Stimulated activated memory B cell treated with anti-CD40 and anti-IgM and Interleukin-4, amounts not matched to agents 10 μg/mL and 1 μg/mL and 100 μg/mL, for 72 hours (primary cell): ENCODE measurements around the gene TMEM135.

Experiments
- ATAC-seq: fragments of 150-1000 bp; cut with Tn5 transposase; 2 replicates; pipeline ENCODE4 v1.10.0; 2021
- H3K27ac Mint-ChIP-seq: one replicate; pipeline ENCODE4 v1.8.0; 2022; ENCODE audit warnings: mild to moderate bottlenecking, mixed read lengths
- H3K27me3 Mint-ChIP-seq: one replicate; pipeline ENCODE4 v1.8.0; 2022; ENCODE audit warnings: mixed read lengths
- H3K36me3 Mint-ChIP-seq: one replicate; pipeline ENCODE4 v1.8.0; 2022; ENCODE audit warnings: mixed read lengths
- H3K4me1 Mint-ChIP-seq: one replicate; pipeline ENCODE4 v1.8.0; 2022; ENCODE audit warnings: mixed read lengths
- H3K4me3 Mint-ChIP-seq: one replicate; pipeline ENCODE4 v1.8.0; 2022; ENCODE audit warnings: mild to moderate bottlenecking, moderate library complexity, mixed read lengths
- H3K9me3 Mint-ChIP-seq: one replicate; pipeline ENCODE4 v1.8.0; 2022; ENCODE audit warnings: mixed read lengths

TMEM135 gene

DNA sequence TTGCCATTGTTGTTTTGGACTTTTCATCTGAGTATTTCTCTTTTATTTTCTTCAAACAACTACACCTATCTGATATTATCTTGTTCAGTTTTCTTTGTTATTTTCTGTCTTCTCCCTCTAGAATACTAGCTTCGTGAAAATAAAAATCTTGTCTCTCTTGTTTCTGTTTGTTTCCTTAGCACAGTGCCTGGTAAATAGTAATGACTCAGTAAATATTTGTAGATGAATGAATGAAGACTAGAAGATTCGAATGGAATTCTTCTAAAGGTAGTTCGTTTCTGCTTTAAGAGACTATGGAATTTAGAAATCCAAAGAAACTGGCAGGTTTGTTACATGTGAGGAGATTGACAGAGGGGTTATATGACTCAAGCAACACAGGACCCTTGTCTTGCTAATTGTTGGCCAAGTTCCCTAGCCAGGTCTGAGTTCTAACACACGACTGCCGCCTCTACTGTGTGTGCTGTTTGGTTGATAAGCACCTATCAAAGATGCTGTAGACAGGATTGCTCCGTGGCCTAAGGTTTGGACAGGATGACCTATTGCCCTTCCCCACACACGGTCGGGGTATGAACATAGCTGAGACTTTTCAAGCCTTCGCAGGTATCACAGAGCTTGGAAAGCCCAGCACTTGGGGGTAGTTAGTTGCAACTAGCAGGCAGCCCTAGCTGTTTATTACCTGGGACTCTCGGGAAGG is 831 bp upstream of the TMEM135 start:
- Mint-ChIP-seq H3K4me3 (peak overlapping the region; percentile 94), H3K27ac (peak overlapping the region; percentile 82), H3K27me3 (no peaks in the 10 kb centered on the region), H3K4me1 (peaks cover 46% of the 10 kb centered on the region), H3K9me3 (no peaks in the 10 kb centered on the region), H3K36me3 (peaks cover 14% of the 10 kb centered on the region)
- ATAC-seq: peak; percentile 27

DNA sequence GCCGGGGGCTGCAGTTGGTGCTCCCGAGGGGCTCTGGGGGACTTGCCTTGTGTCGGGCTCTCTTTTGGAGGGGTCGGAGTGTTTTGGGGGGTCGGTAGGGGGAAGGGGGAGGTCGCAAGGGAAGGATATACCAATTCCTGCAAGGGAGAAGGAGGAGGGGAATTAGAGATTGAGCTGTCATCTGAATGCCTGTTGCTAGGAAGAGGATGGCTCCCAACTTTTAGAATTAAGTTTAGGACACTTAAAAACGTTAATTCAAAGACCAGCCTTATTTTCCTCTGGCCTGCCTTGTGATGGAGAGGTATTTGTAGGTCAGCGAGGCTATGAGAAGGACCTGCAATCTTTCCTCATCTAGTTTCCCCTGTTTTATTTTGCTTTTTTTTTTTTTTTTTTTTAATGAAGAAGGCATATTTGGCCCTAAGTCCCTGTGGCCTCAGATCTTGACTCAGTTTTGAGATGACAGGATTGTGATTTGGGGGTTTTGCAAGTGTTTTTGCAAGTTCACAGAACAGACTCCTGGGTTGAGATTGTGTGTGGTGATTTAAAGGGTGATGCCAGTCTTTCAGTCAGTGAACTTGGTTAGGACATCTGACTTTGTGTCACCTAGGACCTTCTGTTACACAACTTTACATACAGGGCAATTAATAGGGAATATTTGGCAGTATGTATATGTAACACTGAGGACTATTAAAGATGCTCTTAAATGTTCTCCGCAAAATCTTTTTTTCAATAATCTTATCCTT is 672 bp downstream of the TMEM135 start:
- ATAC-seq: no peak
- Mint-ChIP-seq H3K27ac (peak overlapping the region; percentile 82), H3K9me3 (no peaks in the 10 kb centered on the region), H3K27me3 (no peaks in the 10 kb centered on the region), H3K4me1 (peaks cover 52% of the 10 kb centered on the region), H3K4me3 (peak overlapping the region; percentile 94), H3K36me3 (peaks cover 25% of the 10 kb centered on the region)

DNA sequence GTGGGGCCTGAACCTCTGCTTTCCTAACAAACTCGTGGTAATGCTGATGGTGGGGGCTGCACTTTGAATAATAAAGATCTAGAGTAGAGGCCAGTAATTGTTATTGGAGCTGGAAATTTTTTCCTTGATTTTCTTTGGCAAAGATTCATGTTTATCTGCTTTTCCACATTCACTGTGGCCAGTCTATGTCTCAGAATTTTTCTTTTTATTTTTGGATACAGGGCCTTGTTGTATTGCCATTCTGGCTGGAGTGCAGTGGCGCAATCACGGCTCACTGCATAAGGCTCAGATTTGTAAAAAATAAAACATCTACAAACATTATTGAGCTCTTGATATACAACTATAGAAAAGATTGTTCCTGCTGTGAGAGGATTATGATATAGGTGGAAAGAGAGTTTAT is 1.6 kb downstream of the TMEM135 start:
- H3K27me3 Mint-ChIP-seq: no peaks in the 10 kb centered on the region
- H3K9me3 Mint-ChIP-seq: no peaks in the 10 kb centered on the region
- peaks cover 52% of the 10 kb centered on the region for H3K4me1 Mint-ChIP-seq
- no peak overlapping the region for H3K4me3 Mint-ChIP-seq
- no peak for ATAC-seq
- H3K36me3 Mint-ChIP-seq: peaks cover 31% of the 10 kb centered on the region
- H3K27ac Mint-ChIP-seq: no peak overlapping the region

DNA sequence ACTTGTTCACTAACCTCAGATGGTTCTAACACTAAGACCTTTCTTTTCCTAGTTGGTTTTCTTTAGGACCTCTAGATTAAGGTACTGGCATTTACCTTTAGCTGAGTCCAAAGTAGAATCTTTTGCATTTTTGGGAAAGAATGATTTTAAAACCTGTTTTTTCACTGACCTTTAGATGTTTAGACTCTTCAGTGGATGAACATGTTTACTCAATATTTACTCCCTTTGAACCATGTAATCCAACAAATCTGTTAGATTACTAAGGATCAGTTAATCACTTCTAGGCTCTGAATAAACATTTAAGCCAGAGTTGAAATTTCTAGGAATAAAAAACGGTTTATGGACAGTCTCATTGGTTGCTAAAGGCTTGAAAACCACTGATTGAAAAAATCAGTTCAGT is 6.2 kb downstream of the TMEM135 start:
- peaks cover 47% of the 10 kb centered on the region for H3K36me3 Mint-ChIP-seq
- no peak overlapping the region for H3K27ac Mint-ChIP-seq
- peaks cover 35% of the 10 kb centered on the region for H3K4me1 Mint-ChIP-seq
- no peaks in the 10 kb centered on the region for H3K27me3 Mint-ChIP-seq
- no peak for ATAC-seq
- H3K9me3 Mint-ChIP-seq: no peaks in the 10 kb centered on the region
- H3K4me3 Mint-ChIP-seq: no peak overlapping the region

DNA sequence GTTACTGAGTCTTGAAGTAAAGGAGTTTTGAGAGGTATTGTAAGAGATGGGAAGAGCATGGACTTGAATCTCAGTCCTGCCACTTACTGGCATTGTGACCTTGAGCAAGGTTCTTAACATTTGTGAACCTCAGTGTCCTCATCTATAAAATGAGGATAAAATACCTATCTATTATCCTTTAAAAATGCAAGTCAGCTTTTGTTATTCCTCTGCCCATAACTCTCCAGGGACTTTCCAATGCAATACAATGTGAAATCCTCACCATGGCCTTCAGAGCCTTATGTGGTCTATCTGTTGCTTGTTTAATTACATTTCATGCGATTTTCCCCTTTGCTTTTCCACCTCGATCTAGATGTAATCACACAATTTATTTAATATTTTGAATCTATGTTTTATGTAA is 9.1 kb downstream of the TMEM135 start:
- peaks cover 6% of the 10 kb centered on the region for H3K4me1 Mint-ChIP-seq
- ATAC-seq: no peak
- H3K4me3 Mint-ChIP-seq: no peak overlapping the region
- no peaks in the 10 kb centered on the region for H3K27me3 Mint-ChIP-seq
- peaks cover 33% of the 10 kb centered on the region for H3K36me3 Mint-ChIP-seq
- no peak overlapping the region for H3K27ac Mint-ChIP-seq
- H3K9me3 Mint-ChIP-seq: no peaks in the 10 kb centered on the region

DNA sequence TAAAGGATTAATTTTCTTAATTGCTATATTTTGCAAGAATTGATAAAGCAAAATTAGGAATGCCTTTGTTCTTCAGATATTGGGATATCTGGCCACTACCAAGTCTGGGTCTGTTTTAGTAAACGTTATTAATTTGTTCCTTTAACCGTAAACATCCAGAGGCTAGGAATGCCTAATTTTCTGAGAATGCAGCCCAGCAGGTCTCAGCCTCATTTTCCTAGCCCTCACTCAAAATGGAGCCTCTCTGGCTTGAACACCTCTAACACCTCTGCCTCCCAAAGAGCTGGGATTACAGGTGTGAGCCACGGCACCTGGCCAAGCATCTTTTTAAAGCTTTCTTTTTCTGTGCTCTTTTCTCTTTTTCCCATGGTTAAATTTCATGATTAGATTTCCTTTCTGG is 18.4 kb downstream of the TMEM135 start:
- H3K36me3 Mint-ChIP-seq: no peaks in the 10 kb centered on the region
- no peak overlapping the region for H3K4me3 Mint-ChIP-seq
- no peaks in the 10 kb centered on the region for H3K9me3 Mint-ChIP-seq
- no peak for ATAC-seq
- no peaks in the 10 kb centered on the region for H3K27me3 Mint-ChIP-seq
- H3K4me1 Mint-ChIP-seq: peaks cover 11% of the 10 kb centered on the region
- no peak overlapping the region for H3K27ac Mint-ChIP-seq

DNA sequence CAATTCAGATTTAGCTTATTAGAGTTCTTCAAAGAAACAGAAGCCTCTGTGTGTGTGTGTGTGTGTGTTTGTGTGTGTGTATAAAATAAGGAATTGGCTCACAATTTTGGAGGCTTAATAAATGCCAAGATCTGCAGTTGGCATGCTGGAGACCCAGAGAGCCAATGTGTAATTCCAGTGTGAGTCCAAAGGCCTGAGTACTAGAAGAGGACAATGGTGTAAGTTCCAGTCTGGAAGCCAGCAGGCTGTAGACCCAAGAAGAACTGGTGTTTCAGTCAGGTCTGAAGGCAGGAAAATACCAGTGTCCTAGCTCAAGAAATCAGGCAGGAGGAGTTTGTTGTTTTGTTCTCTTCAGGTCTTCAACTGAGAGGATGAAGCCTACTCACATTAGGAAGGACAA is 20.0 kb downstream of the TMEM135 start:
- Mint-ChIP-seq H3K4me1 (peaks cover 11% of the 10 kb centered on the region), H3K4me3 (no peak overlapping the region), H3K27ac (no peak overlapping the region), H3K27me3 (no peaks in the 10 kb centered on the region), H3K9me3 (no peaks in the 10 kb centered on the region), H3K36me3 (peaks cover 8% of the 10 kb centered on the region)
- no peak for ATAC-seq

DNA sequence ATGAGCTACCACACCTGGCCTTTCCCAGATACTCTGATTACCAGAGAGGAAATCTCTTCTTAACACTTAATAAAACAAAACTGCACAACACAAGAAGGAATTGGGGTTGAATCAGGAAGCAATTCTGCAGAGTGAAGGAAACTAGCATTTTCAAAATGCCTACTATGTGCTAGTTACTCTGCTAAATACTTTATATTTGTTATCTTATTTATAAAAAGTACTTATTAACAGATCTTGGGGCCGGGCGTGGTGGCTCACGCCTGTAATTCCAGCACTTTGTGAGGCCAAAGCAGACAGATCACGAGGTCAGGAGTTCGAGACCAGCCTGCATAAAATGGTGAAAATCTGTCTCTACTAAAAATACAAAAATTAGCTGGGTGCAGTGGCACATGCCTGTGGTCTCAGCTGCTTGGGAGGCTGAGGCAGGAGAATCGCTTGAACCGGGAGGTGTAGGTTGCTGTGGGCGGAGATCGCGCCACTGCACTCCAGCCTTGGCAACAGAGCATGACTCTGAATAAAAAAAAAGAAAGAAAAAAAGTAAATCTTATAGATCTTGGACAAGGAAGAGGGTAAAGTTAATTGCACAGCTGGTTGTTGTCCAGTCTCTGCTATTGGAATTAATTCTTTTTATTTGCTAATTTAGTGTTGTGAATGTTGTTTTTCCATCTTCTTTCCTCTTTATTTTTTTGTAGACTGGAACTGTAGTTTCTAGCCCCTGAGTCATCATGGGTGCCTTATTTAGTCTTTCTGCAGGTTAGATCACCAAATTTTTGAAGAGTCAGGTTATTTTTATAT is 22.1 kb downstream of the TMEM135 start:
- no peak for ATAC-seq
- no peak overlapping the region for H3K4me3 Mint-ChIP-seq
- no peaks in the 10 kb centered on the region for H3K27me3 Mint-ChIP-seq
- peaks cover 23% of the 10 kb centered on the region for H3K4me1 Mint-ChIP-seq
- H3K36me3 Mint-ChIP-seq: peaks cover 8% of the 10 kb centered on the region
- H3K9me3 Mint-ChIP-seq: no peaks in the 10 kb centered on the region
- no peak overlapping the region for H3K27ac Mint-ChIP-seq

DNA sequence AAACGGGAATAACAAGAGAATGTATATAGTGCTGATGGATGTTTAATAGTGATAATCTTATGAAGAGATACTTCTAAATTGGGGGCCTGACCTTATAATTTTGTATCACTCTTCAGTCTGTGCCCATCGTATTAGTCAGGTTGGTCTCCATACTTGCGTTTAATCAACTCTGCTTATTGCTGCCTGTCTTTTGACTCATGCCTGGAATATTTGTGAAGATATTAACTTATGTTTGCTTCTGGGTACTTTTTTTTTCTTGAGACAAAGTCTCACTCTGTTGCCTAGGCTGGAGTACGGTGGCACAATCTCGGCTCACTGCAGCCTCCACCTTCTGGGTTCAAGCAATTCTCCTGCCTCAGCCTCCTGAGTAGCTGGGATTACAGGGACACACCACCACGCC is 24.0 kb downstream of the TMEM135 start:
- no peaks in the 10 kb centered on the region for H3K9me3 Mint-ChIP-seq
- H3K27ac Mint-ChIP-seq: no peak overlapping the region
- H3K36me3 Mint-ChIP-seq: peaks cover 8% of the 10 kb centered on the region
- ATAC-seq: no peak
- no peaks in the 10 kb centered on the region for H3K27me3 Mint-ChIP-seq
- no peak overlapping the region for H3K4me3 Mint-ChIP-seq
- peaks cover 37% of the 10 kb centered on the region for H3K4me1 Mint-ChIP-seq

DNA sequence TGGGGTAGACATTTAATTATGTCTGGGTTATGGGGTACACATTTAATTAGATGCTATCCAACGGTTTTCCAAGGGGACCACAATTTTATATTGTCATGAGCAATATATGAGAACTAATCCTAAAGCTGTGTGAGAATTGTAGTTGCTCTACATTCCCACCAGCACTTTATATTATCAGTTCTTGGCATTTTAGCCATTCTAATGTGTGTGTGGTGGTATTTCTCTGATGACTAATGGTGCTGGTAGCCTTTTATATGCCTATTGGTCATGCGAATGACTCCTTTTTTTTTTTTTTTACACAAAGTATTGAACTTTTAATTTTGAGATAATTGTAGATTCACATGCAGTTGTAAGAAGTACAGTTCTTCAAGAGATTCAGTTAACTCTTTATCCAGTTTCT is 26.2 kb downstream of the TMEM135 start:
- Mint-ChIP-seq H3K27ac (no peak overlapping the region), H3K4me1 (peaks cover 37% of the 10 kb centered on the region), H3K27me3 (no peaks in the 10 kb centered on the region), H3K4me3 (no peak overlapping the region), H3K36me3 (peaks cover 8% of the 10 kb centered on the region), H3K9me3 (no peaks in the 10 kb centered on the region)
- ATAC-seq: no peak

DNA sequence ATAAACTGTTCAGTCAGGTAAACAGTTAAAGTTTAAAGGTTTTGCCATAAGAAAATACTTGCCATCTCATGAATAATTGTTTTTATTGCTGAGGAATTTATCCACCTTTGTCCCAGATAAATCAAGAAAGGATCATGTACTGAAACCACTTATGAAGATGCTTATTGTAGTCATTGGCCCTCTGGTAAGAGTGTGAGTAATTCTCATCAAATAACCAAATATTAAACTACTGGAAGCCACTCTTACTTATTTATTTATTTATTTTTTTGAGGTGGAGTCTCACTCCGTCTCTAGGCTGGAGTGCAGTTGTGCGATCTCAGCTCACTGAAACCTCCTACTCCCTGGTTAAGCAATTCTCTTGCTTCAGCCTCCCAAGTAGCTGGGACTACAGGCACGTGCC is 35.1 kb downstream of the TMEM135 start:
- no peaks in the 10 kb centered on the region for H3K27me3 Mint-ChIP-seq
- peaks cover 25% of the 10 kb centered on the region for H3K36me3 Mint-ChIP-seq
- H3K9me3 Mint-ChIP-seq: no peaks in the 10 kb centered on the region
- H3K4me3 Mint-ChIP-seq: no peak overlapping the region
- no peak for ATAC-seq
- H3K27ac Mint-ChIP-seq: no peak overlapping the region
- peaks cover 11% of the 10 kb centered on the region for H3K4me1 Mint-ChIP-seq

DNA sequence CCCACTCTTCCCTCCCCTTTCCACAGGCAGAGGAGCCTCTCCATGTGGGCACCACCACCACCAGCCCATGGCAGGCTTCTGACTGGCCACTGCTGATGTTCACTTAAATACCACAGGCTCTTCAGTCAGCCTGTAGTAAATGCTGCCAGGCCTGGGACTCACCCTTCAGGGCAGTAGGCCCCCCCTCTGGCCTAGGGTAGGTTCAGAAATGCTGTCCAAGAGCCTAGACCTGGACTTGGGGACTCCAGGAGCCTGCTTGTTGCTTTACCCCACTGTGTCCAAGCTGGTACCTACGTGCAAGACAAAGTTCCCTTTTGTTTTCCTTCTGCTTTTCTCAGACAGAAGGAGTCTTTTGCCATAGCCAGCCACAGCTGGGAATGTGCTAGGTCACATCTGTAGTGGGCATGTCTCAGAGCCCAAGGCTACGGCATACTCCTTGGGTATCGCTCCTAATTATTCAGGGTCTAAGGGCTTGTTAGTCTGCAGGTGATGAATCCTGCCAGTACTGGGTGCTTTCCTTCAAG is 38.6 kb downstream of the TMEM135 start:
- H3K36me3 Mint-ChIP-seq: peaks cover 45% of the 10 kb centered on the region
- peaks cover 10% of the 10 kb centered on the region for H3K4me1 Mint-ChIP-seq
- no peak overlapping the region for H3K27ac Mint-ChIP-seq
- no peak for ATAC-seq
- H3K9me3 Mint-ChIP-seq: no peaks in the 10 kb centered on the region
- H3K27me3 Mint-ChIP-seq: no peaks in the 10 kb centered on the region
- no peak overlapping the region for H3K4me3 Mint-ChIP-seq

DNA sequence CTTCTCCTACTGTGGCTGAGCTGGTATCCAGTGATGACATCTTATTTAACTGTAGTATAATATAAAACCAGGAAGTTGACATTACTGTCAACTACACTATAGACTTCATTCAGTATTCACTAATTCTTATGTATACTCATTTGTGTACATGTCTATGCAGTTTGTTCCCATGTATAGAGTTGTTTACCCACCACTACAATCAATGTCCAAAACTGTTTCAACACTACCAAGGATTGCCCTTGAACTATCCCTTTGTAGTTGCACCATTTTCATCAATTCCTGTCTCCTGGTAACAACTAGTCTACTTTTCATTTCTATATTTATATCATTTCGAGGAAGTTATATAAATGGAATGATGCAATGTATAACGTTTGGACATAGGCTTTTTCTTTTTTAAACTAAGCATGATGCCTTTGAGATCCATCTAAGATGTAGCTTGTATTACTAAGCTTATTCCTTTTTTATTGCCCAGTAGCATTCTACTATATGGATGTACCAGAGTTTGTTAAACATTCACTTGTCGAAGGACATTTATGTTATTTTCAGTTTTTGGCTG is 39.2 kb downstream of the TMEM135 start:
- no peak overlapping the region for H3K27ac Mint-ChIP-seq
- no peaks in the 10 kb centered on the region for H3K9me3 Mint-ChIP-seq
- peaks cover 13% of the 10 kb centered on the region for H3K4me1 Mint-ChIP-seq
- ATAC-seq: no peak
- no peak overlapping the region for H3K4me3 Mint-ChIP-seq
- H3K27me3 Mint-ChIP-seq: no peaks in the 10 kb centered on the region
- peaks cover 46% of the 10 kb centered on the region for H3K36me3 Mint-ChIP-seq

DNA sequence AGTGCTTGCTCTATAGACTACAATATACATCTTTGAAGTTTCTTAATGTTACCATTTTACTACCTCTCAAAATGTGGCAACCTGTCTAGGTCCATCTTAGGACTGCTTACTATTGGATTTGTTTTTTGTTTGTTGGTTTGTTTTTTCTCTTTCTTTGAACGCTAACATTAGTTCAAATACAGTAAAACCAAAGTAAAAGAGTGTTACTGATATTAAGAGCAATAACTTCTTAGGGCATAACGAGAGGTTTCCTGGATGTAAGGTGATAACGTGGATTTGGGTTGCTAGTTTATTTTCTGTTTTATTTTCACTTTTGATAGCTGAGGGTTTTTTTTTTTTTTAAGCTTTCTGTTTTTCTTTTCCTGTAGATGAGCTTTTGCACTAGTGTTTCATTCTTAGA is 43.6 kb downstream of the TMEM135 start:
- no peaks in the 10 kb centered on the region for H3K27me3 Mint-ChIP-seq
- peaks cover 46% of the 10 kb centered on the region for H3K36me3 Mint-ChIP-seq
- no peaks in the 10 kb centered on the region for H3K9me3 Mint-ChIP-seq
- ATAC-seq: no peak
- H3K27ac Mint-ChIP-seq: peak overlapping the region; percentile 85
- H3K4me1 Mint-ChIP-seq: peaks cover 22% of the 10 kb centered on the region
- peak overlapping the region; percentile 74 for H3K4me3 Mint-ChIP-seq

DNA sequence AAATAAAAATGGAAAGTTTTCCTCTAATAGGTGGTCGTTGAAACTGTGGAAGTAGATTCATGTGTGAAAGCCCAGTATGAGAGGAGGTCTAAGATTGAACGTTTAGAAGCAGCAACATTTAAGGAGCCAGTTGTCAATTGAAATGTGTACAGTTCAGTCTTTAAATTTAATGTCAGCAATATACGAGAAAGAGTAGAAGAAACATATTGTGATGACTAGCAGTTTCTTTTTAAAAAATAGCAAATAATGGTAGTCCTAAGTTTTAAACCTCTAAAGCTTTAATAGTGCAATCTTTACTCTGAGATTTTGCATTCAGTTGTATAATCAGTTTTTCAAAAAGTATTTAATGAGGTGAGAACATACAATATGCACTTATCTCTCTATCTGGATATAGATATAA is 44.9 kb downstream of the TMEM135 start:
- peaks cover 42% of the 10 kb centered on the region for H3K36me3 Mint-ChIP-seq
- peaks cover 22% of the 10 kb centered on the region for H3K4me1 Mint-ChIP-seq
- H3K9me3 Mint-ChIP-seq: no peaks in the 10 kb centered on the region
- no peak overlapping the region for H3K27ac Mint-ChIP-seq
- H3K4me3 Mint-ChIP-seq: no peak overlapping the region
- ATAC-seq: no peak
- no peaks in the 10 kb centered on the region for H3K27me3 Mint-ChIP-seq
